AG04449 (cell line): Measurements from ENCODE around the gene LRRC49.

ENCODE experiments used
- CTCF ChIA-PET: fragments of 350-600 bp; formaldehyde crosslinking; extraction: SDS; loops from one replicate; lab custom pipeline; 2021; ENCODE audit warnings: antibody characterized with exemption; lab: Yijun Ruan, JAX
- POLR2A ChIA-PET: fragments of 400-600, 350-600 bp; formaldehyde crosslinking; extraction: SDS; loops from one replicate; lab custom pipeline; 2020; ENCODE audit warnings: antibody characterized with exemption, inconsistent platforms; lab: Yijun Ruan, JAX
- DNase-seq: peaks from one replicate; pipeline ENCODE4 v3.0.0-alpha.2; 2010; ENCODE audit warnings: low read depth, low spot score
- H3K4me3 ChIP-seq: 2 replicates; pipeline ENCODE4 v1.5.1; 2011; ENCODE audit warnings: low read depth, mild to moderate bottlenecking, control low read depth, low read length
- CTCF ChIP-seq: IDR thresholded peaks from one replicate; pipeline ENCODE4 v1.5.1; 2011; ENCODE audit warnings: mild to moderate bottlenecking, moderate library complexity, low read length, control low read depth, inconsistent platforms; ENCODE audit not compliant: insufficient read depth; ENCODE audit errors: missing control alignments

LRRC49 gene

DNA sequence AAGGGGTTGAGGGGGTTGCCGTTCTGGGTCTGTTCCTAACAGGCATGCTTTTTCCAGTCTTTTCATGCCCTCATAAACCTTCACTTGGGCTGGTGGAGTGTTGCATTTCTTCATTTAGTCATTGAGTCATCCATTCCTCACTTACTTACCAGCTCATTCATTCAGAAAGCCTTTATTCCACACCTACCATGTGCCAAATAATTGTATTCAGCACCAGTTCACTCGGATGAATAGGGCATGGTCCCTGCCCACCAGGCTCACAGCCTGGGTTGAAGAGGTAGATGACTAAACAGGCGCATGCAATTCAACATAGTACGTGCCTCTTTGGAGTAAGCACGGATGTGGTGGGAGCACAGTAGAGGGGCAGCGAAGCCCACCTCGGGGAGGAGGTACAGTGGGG lies 187.5 kb downstream of the LRRC49 start:
- TF ChIP-seq CTCF = no peak
- H3K4me3 ChIP-seq = no peak overlapping the region
- DNase-seq = no peak
- ChIA-PET CTCF (interaction anchor here (1.0 to 1.6 kb wide), 2 partner anchors 9 to 28 kb away, joined by 3 to 5 read pairs; no protein-coding TSS in a partner anchor), POLR2A (no interaction called here)

- CTCF ChIA-PET = interaction anchor here (1.2 to 1.6 kb wide), 2 partner anchors 23 to 28 kb away, joined by 4 to 5 read pairs; no protein-coding TSS in a partner anchor
- no peak overlapping the region for H3K4me3 ChIP-seq
- peak; percentile 92 for DNase-seq
- no peak for TF ChIP-seq CTCF
- POLR2A ChIA-PET = no interaction called here
Observed at GRCh38 chr15:71080705-71081104, 188.1 kb downstream of the LRRC49 start.

- CTCF ChIA-PET = interaction anchor here (0.8 to 1.3 kb wide), 3 partner anchors 10 to 352 kb away, joined by 3 read pairs; no protein-coding TSS in a partner anchor
- no peak overlapping the region for H3K4me3 ChIP-seq
- TF ChIP-seq CTCF = no peak
- DNase-seq = no peak
- POLR2A ChIA-PET = no interaction called here
Observed at GRCh38 chr15:71082803-71083202, 190.2 kb downstream of the LRRC49 start.

DNA sequence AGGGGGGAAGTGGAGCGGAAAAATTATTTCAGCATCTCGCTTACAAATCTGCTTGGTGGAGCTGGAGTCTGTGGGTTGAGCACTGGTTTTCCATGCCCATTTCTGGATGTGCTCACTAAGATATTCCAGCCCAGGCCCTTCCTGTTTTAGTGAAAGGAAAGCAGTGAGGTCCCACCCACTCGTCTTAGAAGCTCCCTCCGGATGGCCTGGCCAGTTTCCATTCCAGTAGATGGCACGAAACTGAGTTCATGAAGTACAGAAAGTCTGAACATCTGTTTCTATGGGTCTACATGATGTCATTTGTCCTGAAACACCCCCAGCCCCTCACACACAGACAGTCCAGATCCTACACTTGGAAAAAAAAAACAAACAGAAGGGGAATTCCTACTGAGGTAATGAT lies 190.7 kb downstream of the LRRC49 start:
- DNase-seq = no peak
- TF ChIP-seq CTCF = no peak
- H3K4me3 ChIP-seq = no peak overlapping the region
- ChIA-PET CTCF (interaction anchor here (1.0 kb wide), 1 partner anchor 11 kb away, joined by 3 read pairs; no protein-coding TSS in a partner anchor), POLR2A (no interaction called here)

- DNase-seq = no peak
- H3K4me3 ChIP-seq = no peak overlapping the region
- ChIA-PET POLR2A (no interaction called here), CTCF (no interaction called here)
- TF ChIP-seq CTCF = no peak
Observed at GRCh38 chr15:71084264-71084663, 191.6 kb downstream of the LRRC49 start.

DNA sequence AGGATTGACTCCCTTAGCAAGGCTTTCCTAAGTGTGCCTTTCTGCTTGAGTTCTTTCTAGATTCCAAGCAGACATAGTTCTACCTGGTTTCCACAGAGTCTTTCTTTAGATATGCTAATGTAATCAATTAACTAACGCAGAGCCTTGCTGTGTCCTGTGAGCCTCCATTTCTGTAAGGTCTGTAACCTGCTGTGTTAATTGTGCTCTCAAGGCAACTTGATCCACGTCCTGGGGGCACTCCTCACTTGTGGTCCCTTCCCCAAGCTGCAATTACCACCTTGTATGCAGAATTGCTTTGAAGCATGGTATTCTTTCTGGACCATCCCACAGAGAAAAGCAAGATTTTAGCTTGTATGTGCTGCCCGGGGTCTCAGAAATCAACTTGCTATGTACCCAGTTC lies 193.2 kb downstream of the LRRC49 start:
- no peak overlapping the region for H3K4me3 ChIP-seq
- TF ChIP-seq CTCF = no peak
- DNase-seq = no peak
- POLR2A ChIA-PET = no interaction called here
- CTCF ChIA-PET = interaction anchor here (0.9 to 1.1 kb wide), 2 partner anchors 192 to 357 kb away, joined by 3 read pairs; no protein-coding TSS in a partner anchor
